SIG-M5 treated with dmso at 0.1 percent for 504 hours (cell line): ENCODE data around the gene RNU6-9.

Experiments used
- DNase-seq: peaks from one replicate; lab custom pipeline; 2025; ENCODE audit not compliant: unreplicated experiment; lab: John Stamatoyannopoulos, UW

Gene RNU6-9

DNA sequence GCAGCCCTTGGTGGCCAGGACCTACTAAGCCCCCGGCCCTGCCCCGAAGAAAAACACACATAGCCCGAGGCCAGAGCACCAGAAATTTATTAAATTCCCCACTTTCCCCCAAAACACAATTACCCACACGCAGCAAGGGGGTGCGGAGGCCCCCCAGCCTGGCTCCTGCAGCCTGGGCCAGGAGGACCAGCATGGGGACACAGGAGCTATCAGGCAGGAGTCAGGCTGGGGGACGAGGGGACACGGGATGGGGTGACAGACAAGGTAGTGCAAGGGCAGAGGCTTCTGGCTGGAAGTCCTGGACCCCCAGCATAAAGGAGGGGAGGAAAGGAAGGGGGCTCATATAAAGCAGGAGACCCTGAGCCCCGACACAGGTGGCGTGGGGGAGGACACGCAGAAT, 3.1 kb downstream of the RNU6-9 start:
- no peak for DNase-seq

DNA sequence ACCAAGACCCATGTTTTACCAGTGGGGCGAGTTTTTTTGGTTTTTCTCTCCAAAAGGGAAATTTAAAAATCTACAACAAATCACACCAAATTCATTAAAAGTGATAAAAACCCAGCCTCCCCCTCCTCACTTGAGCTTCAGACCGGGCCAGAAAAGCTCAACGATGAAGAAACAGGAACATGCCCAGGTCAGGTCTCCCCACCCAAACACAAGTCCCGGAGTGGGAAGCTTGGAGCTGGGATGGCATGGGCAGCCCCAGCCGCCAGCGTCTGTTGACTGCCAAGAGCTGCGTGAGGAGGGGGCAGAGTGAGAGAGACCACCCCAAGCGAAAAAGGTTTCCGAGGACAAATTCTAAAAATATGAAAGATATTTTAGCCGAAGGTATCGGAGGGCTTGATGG, 3.7 kb downstream of the RNU6-9 start:
- DNase-seq = no peak

DNA sequence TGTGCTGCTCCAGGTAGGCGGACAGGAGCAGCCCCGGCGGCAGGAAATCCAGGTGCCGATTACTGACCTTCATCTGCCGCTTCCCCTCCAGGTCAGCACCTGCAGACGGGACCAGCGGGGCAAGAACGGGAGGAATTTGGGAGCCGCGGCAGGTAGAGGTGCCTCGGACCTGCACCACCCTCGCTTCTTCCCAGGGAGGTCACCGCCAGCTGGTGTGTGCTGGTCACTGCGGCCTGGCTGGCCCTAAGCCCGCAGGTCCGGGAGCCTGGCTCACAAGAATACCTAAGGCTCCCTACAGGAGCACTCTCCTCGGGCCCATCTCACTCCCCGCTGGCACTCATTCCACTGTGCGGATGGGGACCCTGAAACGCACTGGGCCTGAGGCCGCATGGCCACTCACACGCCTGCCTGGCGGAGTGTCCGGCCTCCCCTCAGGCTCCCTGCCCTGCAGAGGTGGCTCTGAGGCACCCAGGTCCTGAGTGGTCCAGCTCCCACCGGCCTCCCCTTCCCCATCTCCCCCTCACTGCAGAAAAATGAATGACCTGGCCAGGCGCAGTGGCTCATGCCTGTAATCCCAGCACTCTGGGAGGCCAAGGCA, 4.3 kb downstream of the RNU6-9 start:
- no peak for DNase-seq

DNA sequence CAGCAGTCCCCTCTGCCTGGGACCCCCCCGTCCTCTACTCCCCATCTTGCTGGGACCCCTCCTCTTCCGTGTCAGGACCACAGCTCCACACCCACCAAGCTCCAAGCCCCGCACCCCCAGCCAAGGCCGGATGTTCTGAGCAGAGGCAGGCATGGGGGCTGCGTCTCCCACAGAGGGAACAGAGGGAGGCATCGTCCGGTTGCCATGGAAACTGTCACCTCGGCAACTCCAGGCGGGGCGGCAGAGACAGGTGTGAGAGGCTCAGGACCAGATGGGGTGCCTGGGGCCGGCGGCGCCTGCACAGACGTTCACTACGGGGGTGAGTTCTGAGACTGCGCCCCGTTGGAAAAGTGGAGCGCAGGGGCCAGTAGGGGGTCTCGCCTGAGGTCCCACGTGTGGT, 5.4 kb downstream of the RNU6-9 start:
- DNase-seq = no peak

DNA sequence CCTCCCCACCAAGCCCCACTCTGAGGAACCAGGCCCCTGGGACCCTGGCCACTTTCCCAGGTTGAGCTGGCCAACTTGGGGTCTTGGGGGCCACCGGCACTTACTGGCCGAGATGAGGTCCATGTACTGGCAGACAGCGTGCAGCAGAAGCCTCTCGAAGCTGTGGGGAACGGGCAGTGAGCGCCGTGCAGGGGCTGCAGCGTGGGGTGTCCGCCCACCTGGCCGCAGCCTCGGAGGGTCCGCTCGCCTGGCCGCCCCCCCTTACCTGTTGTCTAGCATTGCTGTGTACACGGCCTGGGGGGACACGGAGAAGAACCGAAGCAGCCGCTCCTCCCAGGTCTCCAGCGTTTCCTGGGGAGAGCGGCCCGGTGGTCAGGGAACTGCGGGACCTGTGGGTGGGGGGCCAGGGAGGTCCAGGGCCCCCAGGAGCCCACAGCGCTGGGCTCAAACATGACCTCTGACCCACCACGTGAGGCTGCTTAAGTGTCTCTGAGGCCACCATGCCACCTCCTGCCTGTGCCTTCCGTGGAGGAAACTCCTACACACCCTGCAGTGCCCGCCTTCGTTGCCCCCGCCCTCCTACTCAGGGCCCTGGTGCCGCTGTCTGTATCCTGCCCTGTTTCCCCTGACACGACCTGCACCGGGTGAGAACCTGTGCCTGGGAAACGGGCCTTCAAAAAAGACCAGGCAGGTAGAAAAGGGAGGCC, 6.2 kb downstream of the RNU6-9 start:
- DNase-seq = no peak

DNA sequence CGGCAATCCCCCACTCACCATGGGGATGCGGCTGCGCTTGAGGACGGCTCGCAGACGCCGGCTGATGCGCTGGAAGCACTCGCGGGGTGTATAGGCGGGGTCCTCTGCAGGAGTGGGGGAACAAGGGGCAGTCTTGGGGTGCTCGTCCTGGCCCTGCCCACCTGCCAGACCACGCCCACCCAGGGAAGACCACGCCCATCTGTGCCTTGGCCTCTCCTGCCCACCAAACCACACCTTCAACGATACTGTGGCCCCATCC, 6.7 kb downstream of the RNU6-9 start:
- no peak for DNase-seq

DNA sequence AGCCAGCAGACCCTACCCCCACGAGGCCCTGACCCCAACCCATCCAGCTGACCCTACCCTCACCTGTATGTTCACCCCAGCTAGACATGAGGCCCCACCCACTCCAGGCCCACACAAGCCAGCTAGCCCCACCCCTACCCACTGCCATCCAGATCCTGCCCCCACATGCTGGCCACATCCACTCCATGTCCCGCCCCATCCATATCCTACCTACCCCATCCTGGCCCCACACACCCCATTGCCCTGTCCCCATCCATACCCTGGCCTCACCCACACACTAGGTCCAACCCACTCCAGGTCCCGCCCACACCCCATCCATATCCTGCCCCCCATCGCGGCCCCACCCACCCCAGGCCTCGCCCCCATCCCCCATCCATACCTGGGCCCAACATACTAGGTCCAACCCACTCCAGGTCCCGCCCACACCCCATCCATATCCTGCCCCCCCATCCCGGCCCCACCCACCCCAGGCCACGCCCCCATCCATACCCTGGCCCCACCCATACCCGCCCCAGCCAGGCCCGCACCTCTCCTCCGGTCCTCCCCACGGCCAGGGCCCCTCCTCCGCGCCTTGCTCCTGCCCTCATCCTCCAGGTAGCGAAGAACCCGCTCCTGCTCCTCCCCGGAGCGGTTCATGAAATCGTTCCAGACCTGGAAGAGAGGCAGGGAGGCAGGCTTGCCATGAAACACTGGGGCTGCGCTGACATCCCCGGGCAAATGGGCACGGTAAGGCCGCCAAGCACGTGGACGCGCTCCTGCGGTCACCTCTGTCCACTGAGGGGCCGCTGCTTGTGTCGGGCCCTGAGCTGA, 7.2 kb downstream of the RNU6-9 start:
- no peak for DNase-seq

DNA sequence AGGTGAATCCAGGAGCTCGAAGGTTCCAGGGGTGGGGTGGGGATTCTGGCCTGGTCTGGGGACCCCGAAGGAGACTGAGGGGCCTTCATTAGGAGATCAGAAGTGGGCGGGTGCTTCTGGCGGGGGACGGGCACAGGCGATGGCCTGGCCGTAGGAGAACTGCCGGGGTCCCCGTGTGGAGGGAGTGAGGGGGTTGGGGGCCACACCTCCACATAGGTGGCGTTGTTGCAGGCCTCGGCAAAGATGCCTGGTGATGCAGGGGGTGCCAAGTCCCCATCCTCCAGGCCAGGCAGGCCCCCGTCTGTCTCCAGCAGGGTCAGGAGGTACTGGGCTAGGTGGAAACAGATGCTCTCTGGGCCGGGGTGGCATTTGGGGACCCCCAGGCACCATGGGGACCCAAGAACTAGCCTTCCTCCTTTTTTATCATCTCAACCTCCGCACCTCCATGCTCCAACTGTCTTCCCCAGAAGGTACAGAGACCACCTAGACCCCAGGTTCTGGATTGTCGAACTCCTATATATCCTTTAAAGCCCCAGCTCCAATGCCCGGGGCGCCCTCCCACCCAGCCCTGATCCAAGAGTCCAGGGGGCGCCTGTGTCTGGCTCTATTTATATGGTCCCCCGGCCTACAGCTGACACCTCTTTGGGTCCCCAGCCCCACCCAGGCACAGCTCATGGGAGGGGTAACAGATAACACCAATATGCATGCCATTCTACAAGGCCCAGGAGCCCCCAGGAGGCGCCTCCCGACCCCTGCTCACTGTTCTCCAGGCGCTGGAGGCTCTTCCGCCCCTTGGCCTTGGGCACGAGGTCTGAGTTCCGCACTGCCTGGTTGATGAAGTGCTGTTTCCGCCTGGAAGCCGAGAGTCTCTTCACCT, 8.2 kb downstream of the RNU6-9 start:
- DNase-seq = no peak

DNA sequence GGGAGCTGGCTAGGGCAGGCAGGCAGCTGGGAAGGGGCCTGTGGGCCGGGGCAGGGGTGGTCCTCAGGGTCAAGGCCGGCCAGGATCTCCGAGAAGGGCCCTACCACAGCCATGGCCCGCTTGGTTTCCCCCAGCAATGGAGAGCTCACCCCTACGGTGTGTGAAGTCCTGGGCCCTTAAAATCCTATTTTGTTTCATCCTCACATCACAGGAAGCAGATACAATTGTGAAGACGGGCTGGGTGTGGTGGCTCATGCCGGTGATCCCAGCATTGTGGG, 8.7 kb downstream of the RNU6-9 start:
- DNase-seq = no peak

DNA sequence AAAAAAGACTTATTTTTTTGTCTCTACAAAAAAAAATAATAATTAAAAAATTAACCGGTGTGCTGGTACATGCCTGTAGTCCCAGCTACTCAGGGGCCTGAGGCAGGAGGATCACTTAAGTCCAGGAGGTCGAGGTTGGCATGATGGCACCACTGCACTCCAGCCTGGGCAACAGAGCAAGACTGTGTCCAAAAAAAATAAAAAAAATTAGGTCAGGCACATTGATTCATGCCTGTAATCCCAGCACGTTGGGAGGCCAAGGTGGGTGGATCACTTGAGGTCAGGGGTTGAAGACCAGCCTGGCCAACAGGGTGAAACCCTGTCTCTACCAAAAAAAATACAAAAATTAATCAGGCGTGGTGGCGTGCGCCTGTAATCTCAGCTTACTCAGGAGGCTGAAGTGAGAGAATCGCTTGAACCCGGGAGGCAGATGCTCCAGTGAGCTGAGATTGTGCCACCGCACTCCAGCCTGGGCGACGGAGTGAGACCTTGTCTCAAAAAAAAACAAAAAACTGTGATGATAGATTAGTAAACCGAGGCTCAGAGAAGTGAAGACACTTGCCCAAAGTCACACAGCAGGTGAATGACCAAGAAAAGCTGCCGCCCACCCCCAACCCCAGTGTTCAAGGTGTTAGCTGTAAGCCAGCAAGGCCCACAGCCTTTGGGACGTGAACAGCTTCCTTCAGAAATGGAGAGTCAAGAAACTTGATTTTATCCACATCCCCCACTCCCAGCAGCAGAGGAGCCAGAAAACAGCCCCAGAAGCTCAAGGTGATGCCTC, 9.4 kb downstream of the RNU6-9 start:
- DNase-seq = no peak

DNA sequence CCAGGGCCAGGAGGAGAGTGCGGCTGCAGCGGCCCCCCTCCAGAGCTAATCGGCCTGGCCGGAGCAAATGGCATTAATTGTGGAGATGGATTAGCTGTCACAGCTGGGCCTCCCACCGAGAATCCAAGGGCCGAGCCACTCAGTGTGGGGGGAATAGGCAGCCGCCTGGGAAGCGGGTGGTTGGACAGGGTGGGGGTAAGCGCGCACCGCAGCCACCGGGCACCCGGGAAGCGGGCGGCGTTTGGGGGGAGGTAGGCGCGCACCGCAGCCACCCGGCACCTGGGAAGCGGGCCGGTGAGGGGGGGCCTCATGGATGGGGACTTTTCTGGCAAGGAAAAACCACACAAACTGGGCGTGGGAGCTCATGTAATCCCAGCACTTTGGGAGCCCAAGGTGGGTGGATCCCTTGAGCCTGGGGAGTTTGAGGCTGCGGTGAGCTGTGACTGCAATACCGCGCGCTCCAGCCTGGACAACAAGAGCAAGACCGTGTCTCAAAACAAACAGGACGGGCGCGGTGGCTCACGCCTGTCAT, 10.0 kb downstream of the RNU6-9 start:
- DNase-seq = no peak

DNA sequence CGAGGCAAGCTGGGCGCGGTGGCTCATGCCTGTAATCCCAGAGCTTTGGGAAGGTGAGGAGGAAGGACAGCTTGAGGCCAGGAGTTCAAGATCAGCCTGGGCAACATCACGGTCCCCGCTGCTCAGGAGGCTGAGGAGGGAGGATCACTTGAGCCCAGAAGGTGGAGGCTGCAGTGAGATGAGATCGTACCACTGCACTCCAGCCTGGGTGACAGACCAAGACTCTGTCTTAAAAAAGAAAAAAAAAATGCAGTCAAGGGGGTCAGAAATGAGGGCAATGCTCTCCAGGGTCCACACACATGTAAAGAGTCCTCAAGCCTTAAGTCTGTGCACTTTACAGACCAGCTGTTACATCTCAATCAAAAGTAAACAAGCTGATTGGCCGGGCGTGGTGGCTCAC, 11.3 kb downstream of the RNU6-9 start:
- no peak for DNase-seq

DNA sequence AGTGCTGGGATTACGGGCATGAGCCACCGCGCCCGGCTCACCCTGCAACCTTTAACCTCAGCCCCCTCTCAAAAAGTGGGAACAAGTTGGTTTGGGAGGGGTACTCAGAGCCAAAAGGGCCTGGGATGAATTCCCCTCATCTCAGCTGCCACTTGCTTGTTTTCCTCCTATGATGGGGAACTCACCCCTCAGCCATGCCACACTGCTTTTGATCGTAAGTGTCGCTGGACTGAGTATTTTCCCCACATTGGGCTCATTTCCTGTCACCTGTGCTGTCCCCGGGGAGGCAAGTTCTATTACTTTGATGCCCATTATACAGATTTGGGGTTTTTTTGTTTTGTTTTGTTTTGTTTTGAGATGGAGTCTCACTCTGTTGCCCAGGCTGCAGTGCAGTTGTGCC, 13.2 kb downstream of the RNU6-9 start:
- DNase-seq = no peak

DNA sequence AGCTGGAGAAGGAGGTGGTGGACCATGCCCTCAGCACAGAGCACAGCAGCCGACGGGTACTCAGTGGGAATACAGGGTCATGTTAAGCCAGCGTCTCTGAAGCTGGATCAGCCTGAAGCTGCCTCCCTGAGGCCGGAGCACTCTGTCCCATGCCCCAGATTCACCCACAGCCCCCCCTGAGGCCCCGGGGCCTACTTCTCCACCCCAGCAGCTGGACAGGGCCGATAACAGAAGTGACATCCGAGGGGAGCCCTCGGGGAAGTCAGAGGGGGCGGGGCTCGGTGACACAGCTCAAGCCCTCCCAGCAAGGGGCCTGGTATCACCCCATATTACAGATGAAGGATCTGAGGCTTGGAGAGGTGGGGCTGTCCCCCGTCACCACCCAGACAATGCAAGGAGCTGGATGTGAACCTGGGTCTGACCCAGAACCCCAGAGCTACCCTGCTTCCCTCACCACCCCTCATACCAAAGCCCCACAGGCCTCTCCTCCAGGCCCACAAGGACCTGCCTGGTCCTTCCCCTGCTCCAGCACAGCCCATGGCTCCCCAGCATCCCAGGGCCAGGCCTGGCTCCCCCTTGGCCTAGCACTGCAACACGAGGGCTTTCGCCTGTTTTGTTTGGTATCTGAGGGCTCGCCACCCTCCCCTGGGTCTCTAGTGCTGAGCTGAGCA, 14.0 kb downstream of the RNU6-9 start:
- no peak for DNase-seq

DNA sequence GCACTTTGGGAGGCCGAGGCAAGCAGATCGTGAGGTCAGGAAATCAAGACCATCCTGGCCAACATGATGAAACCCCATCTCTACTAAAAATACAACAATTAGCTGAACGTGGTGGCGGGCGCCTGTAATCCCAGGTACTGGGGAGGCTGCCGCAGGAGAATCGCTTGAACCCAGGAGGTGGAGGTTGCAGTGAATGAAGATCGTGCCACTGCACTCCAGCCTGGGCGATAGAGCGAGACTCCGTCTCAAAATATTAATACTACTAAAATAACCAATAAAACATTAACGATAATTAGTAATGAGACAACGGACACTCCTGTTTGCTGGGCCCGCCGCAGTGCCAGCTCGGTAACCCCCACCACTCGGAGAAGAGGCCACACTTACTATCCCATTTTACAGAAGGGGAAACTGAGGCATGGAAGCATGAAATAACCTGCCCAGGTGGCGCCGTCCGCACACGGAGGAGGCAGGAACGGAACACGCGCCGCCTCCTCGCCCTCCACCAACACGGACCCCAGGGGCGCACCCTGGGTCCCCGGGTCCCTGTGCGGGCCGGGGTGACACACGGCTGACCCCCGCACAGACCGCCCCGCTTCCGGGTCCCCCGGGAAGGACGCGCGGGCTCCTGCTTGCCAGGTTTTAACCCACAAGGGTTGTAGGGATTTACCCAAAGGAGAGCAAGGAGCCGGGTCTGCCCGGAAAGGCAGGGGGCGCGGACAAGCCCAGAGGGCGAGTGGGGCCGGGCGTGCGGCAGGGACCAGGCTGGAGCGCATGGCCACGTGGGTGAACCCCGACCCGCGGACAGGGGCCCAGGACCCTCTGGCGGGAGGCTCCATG, 18.1 kb downstream of the RNU6-9 start:
- no peak for DNase-seq

DNA sequence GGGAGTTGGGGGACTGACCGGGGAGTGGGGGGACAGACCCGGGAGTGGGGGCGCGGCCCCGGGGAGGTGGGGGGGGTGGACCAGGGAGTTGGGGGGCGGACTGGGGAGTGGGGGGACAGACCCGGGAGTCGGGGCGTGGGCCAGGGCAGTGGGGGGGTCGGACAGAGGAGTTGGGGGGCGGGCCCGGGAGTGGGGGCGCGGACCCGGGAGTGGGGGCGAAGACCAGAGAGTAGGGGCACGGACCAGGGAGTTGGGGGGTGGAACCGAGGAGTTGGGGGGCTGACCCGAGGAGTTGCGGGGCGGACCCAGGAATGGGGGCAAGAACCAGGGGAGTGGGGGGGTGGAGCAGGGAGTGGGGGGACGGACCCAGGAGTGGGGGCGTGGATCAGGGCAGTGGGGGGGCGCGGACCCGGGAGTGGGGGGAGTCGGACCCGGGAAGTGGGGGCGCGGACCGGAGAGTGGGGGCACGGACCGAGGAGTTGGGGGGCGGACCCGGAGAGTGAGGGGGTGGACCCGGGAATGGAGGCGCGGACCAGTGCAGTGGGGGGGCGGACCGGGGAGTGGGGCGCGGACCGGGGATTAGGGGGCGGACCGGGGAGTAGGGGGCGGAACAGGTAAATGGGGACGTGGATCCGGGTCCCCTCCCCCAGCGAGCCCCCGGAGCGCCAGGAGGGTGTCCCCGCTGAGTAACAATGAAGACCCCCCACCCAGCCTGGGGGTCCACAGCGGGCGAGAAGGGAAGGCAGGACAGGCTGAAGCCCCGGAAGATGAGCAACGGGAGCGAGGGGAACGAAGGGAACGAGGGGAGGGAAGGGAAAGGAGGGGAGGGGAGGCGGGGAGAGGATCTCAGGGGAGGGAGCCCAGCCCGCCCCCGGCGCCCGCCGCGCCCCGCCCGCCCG, 19.1 kb downstream of the RNU6-9 start:
- DNase-seq = peak; percentile 44

DNA sequence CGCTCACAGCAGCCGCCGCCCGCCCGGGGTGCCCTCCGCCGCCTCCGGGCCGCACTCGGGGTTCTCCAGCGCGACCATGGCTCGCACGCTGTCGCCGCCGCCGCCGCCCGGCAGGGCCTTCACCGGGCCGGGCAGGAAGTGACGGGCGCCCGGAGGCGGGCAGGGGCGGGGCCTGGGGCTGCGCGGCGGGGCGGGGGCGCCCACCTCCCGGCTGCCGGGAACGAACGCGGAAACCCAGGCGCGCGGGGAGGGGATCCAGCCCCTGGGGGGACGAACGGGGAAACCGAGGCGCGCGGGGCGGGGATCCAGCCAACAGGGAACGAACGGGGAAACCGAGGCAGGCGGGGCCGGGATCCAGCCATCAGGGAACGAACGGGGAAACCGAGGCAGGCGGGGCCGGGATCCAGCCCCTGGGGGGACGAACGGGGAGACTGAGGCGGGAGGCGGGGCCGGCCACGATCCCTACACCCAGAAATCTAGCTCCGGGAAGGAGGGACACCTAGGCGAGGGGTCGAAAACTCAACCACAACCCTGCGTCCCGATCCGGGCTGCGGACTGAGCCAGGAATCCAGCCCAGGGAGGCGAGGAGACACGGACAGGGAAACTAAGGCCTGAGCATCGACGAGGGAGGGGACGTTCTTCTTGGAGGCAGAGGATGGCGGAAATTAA, 19.9 kb downstream of the RNU6-9 start, which contains the start of gene R3HDM4:
Gene R3HDM4, minus strand, starts transcription at position 140 of the 669 bp plus-strand sequence. Its CDS starts 62 bp downstream, at position 78.
- peak; percentile 52 for DNase-seq
